ENCODE results near the gene UNC79. TPM values are rescaled to one million over a fixed set of nuclear protein-coding genes. Genes with fewer than 3 reads are reported as not detected.
A peak's percentile ranks its signal among the peaks of the same experiment; 100 is the strongest.

Gene UNC79
- total RNA-seq, 4 donors from 2014 or later: 0.13 to 0.16 (median 0.15) TPM; not detected in 1

DNA sequence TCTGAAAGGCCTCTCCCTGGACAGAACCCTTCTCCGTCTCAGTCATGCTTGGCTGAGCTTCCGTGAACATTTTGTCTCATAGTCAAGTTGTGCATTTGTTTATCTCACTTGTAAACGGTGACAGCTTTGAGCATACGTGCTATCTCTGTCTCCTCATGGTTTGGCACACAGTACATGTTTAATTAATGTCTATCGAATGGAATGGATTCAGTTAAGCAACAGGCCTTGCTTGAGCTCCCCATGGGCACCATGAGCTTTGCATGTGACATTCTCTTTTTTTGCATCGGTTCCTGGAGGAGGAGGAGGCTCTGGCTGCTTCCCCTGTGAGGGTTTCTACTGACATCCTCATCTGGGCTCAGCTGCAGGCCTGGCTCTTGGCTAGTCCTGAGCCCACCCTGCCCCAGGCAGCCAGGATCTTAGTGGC, 277.6 kb downstream of the UNC79 start:
- Histone ChIP-seq H3K27ac (peak overlapping the region in 1 of 4 donors; percentile 5), H3K27me3 (peaks cover 11% of the 10 kb centered on the region), H3K4me3 (no peak overlapping the region), H3K9me3 (no peaks in the 10 kb centered on the region), H3K4me1 (no peaks in the 10 kb centered on the region), H3K36me3 (no peaks in the 10 kb centered on the region)
- peak; percentile 50 for ATAC-seq
- no peak for TF ChIP-seq POLR2A (IDR thresholded peaks at IDR 0.05)
- no peak for TF ChIP-seq POLR2AphosphoS5 (IDR thresholded peaks at IDR 0.05)
- TF ChIP-seq, protein P1, sequence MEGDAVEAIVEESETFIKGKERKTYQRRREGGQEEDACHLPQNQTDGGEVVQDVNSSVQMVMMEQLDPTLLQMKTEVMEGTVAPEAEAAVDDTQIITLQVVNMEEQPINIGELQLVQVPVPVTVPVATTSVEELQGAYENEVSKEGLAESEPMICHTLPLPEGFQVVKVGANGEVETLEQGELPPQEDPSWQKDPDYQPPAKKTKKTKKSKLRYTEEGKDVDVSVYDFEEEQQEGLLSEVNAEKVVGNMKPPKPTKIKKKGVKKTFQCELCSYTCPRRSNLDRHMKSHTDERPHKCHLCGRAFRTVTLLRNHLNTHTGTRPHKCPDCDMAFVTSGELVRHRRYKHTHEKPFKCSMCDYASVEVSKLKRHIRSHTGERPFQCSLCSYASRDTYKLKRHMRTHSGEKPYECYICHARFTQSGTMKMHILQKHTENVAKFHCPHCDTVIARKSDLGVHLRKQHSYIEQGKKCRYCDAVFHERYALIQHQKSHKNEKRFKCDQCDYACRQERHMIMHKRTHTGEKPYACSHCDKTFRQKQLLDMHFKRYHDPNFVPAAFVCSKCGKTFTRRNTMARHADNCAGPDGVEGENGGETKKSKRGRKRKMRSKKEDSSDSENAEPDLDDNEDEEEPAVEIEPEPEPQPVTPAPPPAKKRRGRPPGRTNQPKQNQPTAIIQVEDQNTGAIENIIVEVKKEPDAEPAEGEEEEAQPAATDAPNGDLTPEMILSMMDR (IDR thresholded peaks at IDR 0.05): no peak
- TF ChIP-seq EP300 (IDR thresholded peaks at IDR 0.05): no peak
- WGBS, 2 donors (ENCODE audit: low coverage in 1 of 2): 49 to 57% methylated on average over 6 of the region's 6 CpGs

DNA sequence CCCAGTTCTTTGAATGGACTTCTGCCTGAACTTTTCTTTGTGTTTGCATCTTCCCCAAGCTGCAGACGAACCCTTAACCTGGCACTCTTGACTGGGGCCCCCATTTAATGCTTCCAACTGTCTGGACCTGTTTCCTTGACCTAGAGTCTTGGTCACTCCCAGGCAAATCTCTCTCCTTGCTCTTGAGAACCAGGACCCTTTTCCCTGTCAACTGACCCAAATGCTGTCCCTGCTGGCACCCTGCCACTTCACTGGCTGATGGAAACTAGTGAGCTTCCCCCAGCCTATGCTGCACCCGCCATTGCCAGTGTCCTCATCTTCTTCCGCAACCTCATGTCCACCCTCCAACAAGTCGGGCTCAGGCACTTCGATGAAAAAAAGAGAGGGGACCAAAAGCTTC, 278.1 kb downstream of the UNC79 start:
- Histone ChIP-seq H3K4me3 (no peak overlapping the region), H3K36me3 (no peaks in the 10 kb centered on the region), H3K9me3 (no peaks in the 10 kb centered on the region), H3K27ac (peak overlapping the region in 1 of 4 donors; percentile 5), H3K4me1 (no peaks in the 10 kb centered on the region), H3K27me3 (peaks cover 16% of the 10 kb centered on the region)
- no peak for ATAC-seq
- 100% methylated on average over 1 of the region's 5 CpGs; no CpG with 5 or more reads in 1 of the 2 donors for WGBS, 2 donors (ENCODE audit: low coverage in 1 of 2)
- TF ChIP-seq EP300 (IDR thresholded peaks at IDR 0.05): no peak
- TF ChIP-seq, protein P1 (IDR thresholded peaks at IDR 0.05): no peak
- no peak for TF ChIP-seq POLR2AphosphoS5 (IDR thresholded peaks at IDR 0.05)
- no peak for TF ChIP-seq POLR2A (IDR thresholded peaks at IDR 0.05)

DNA sequence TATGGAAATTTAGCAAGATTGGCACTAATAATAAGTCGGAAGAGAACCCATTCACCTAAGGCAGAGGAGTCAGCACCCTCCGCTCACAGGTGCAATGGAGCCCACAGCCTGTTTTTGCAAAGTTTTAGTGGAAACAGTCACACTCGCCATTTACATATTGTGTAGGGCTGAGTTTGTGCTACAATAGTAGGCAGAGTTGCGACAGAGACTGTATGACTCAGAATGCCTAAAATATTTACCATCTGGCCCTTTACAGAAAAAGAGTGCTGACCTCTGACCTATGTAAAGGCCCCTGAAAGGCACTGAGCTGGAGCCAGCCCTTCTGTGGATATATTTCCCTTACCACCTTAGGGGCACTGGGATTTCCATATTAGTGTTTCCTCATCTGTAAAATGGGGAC, 278.5 kb downstream of the UNC79 start:
- Histone ChIP-seq H3K27ac (no peak overlapping the region), H3K36me3 (no peaks in the 10 kb centered on the region), H3K4me1 (no peaks in the 10 kb centered on the region), H3K4me3 (no peak overlapping the region), H3K27me3 (peaks cover 19% of the 10 kb centered on the region), H3K9me3 (no peaks in the 10 kb centered on the region)
- 73 to 89% methylated on average over 2 to 4 of the region's 4 CpGs for WGBS, 2 donors (ENCODE audit: low coverage in 1 of 2)
- TF ChIP-seq EP300 (IDR thresholded peaks at IDR 0.05) (no peak), POLR2A (IDR thresholded peaks at IDR 0.05) (no peak), POLR2AphosphoS5 (IDR thresholded peaks at IDR 0.05) (no peak)
- TF ChIP-seq, protein P1 (IDR thresholded peaks at IDR 0.05): no peak
- no peak for ATAC-seq

DNA sequence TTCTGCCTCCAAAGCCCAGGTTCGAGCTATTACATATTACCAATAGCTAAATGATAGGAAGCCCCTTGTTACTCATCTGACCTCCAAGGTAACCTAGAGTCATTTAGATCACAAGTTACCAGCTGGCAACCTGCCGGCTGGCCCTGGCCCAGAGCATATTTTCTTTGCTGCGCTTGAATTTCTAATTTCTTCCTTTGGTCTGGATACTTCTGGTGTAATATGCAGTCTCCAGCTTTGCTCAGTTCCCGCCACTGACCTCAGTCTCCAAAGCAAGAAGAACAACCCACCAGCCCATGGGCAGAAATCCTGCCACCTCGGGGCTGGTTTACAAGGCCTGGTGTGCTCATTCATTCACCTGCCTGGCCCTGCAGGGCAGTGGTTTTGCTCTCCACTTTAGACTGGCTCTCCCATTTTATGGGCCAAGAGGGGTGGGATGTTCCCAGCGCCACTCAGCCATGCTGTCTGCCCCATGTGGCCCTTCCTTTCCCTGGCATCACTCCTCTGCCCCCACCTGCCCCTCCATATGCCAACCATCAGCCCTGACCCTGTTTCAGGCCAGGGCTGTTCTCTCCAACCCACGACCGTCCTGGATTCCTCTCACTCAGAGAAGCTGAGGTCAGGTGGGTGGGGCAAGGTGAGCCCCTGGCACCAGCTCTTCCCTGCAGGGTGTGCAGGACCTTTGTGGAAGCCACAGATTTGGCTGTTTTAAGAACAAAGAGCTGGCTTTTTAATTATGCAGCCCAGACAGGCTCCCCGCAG, 281.5 kb downstream of the UNC79 start:
- Histone ChIP-seq H3K36me3 (no peaks in the 10 kb centered on the region), H3K27me3 (peaks cover 19% of the 10 kb centered on the region), H3K9me3 (no peaks in the 10 kb centered on the region), H3K4me3 (no peak overlapping the region), H3K27ac (no peak overlapping the region), H3K4me1 (no peaks in the 10 kb centered on the region)
- no peak for ATAC-seq
- no peak for TF ChIP-seq POLR2A (IDR thresholded peaks at IDR 0.05)
- TF ChIP-seq POLR2AphosphoS5 (IDR thresholded peaks at IDR 0.05): no peak
- no peak for TF ChIP-seq EP300 (IDR thresholded peaks at IDR 0.05)
- TF ChIP-seq, protein P1 (IDR thresholded peaks at IDR 0.05): no peak
- 78% methylated on average over 6 of the region's 9 CpGs; no CpG with 5 or more reads in 1 of the 2 donors for WGBS, 2 donors (ENCODE audit: low coverage in 1 of 2)
